ENCODE measurements around the gene TXNL4B. TPM values are rescaled to one million over a fixed set of nuclear protein-coding genes. Genes with fewer than 3 reads are reported as not detected.

The TXNL4B gene
- polyA plus RNA-seq (2013, experiment 1 of 4), result 12.5 TPM
- polyA plus RNA-seq (2013, experiment 2 of 4), result 12.9 TPM
- 8.9 TPM for polyA plus RNA-seq (2013, experiment 3 of 4)
- 10.4 TPM for polyA plus RNA-seq (2013, experiment 4 of 4)

DNA sequence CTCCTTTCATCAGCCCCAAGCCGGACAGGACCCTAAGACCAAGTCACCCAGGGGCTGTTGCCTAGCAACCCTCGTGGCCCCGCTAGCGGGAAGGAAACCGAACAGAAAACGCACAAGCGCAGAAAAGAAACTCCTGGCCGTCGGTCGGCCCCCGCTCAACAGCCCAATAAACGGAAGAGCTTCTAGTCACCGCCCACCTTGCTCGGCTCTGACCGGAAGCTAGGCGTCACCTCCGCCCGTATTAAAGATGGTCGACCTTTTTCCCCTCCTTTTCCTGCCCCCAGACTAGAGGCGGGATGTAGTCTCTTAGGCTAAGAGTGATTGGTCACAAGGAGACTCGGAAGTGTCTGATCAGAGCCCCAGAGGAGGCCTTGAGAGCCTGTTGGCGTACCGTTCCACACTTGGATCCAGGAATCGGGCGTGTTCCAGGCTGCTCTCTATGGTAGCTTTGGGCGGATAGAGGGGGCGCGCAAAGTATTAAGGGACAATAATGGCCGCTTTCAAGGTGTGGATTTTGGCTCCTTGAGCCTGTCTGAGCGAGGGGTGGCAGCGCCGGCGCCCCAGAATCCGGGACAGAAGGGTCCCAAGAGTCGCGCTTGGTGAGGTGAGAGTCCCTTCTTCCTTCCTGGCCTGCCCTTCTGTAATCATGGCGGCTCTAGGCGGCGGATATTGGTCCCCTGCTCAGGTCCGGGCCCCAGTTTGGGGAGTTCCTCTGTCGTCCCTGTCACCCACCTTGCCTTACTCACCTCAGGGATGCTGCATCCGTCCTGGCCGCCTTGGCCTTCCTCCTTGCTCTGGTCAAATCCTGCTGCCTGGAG, at the start of gene TXNL4B, which contains the start of gene DHX38:
TXNL4B (minus strand) TSS at position 173 of the 818 bp plus-strand sequence. CDS start 2,871 bp downstream, outside the sequence.
DHX38 (plus strand) TSS at position 400 of the 818 bp plus-strand sequence. CDS start 2,311 bp downstream, outside the sequence.
- Histone ChIP-seq H3K4me1 (ENCODE audit: control insufficient read depth, insufficient read depth, low read length) (peaks cover 11% of the 10 kb centered on the region), H3K36me3 (ENCODE audit: control insufficient read depth, insufficient read depth, low read length) (peaks cover 16% of the 10 kb centered on the region), H3K27me3 (ENCODE audit: control insufficient read depth, insufficient read depth, low read length, poor library complexity, severe bottlenecking) (no peaks in the 10 kb centered on the region), H3K27ac (ENCODE audit: insufficient read depth, low read depth, low read length, poor library complexity, severe bottlenecking) (peak within 1 kb of the TSS; percentile 72), H3K4me3 (ENCODE audit: insufficient read depth, low read depth, low read length) (peak within 1 kb of the TSS; percentile 98), H3K9me3 (ENCODE audit: control insufficient read depth, low read length) (no peaks in the 10 kb centered on the region)
- 0% methylated on average over 43 of the region's 43 CpGs for WGBS, 2 experiments

DNA sequence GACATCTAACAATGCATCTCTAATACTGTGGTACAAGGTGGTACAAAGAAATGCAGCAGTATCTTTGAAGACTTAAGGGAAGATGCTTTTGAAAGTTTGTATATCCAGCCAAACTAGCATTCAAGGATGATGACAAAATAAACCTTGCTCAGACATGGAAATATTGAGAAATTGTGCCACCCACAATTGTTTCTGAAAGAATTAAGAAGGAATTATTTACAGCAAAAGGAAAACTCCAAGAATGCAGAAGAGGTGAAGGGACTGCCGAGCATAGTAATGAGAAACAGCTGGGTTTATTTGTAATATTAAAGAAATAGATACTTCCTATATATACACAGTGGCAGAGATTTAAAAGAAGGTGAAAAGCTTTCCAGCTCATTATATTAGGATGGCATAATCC, 49.1 kb upstream of the TXNL4B start:
- no CpG with 5 or more reads among the region's 1 CpG for WGBS, 2 experiments

DNA sequence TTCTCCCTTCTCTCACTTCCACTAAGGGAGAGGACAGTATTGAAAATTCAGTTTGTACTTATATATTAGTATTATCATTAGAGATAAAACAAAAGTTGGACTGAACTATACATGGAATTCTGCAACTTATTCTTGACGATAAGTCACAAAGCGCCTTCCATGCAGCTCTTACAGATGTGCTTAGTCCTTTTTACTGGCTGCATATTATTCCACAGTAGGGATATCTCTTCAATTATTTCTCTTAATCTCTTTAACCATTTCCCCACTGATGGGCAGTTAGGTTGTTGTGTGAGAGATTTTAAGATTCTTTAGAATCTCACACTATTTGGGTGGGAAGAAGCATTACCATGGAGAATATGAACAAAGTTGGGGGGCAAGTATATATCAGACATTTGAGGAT, 46.5 kb upstream of the TXNL4B start:
- Histone ChIP-seq H3K27me3 (ENCODE audit: control insufficient read depth, insufficient read depth, low read length, poor library complexity, severe bottlenecking) (no peaks in the 10 kb centered on the region), H3K36me3 (ENCODE audit: control insufficient read depth, insufficient read depth, low read length) (no peaks in the 10 kb centered on the region), H3K27ac (ENCODE audit: insufficient read depth, low read depth, low read length, poor library complexity, severe bottlenecking) (no peak overlapping the region), H3K4me1 (ENCODE audit: control insufficient read depth, insufficient read depth, low read length) (no peaks in the 10 kb centered on the region), H3K9me3 (ENCODE audit: control insufficient read depth, low read length) (no peaks in the 10 kb centered on the region), H3K4me3 (ENCODE audit: insufficient read depth, low read depth, low read length) (no peak overlapping the region)
- WGBS, 2 experiments, result 97 to 100% methylated on average over 2 of the region's 2 CpGs

More for the DNA sequence above, 49.1 kb upstream of the TXNL4B start:
- Histone ChIP-seq H3K27ac (ENCODE audit: insufficient read depth, low read depth, low read length, poor library complexity, severe bottlenecking) (no peak overlapping the region), H3K4me3 (ENCODE audit: insufficient read depth, low read depth, low read length) (no peak overlapping the region), H3K9me3 (ENCODE audit: control insufficient read depth, low read length) (no peaks in the 10 kb centered on the region), H3K36me3 (ENCODE audit: control insufficient read depth, insufficient read depth, low read length) (no peaks in the 10 kb centered on the region), H3K27me3 (ENCODE audit: control insufficient read depth, insufficient read depth, low read length, poor library complexity, severe bottlenecking) (no peaks in the 10 kb centered on the region), H3K4me1 (ENCODE audit: control insufficient read depth, insufficient read depth, low read length) (no peaks in the 10 kb centered on the region)

DNA sequence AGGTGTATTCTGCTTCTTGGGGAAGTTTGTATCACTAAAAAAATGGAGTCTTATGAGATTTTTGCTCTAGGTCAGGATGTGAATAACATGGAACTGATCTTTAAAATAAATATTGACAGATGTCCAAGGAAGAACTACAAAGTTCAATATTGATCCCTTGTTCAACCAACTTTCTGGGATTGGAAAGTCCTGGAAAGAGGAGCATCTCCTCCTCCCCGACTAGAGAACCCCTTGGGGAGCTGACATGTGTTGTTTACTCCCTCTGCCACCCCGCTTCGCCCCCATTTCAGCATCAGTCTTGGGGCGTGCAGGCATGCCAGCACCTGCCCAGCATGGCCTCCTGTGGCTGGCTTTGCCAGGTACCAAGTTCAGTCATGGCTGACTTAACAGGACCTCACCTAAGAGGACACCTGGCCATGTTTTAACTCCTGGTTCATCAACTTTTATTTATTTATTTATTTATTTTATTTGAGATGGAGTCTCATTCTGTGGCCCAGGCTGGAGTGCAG, 44.7 kb upstream of the TXNL4B start:
- no peak overlapping the region for H3K4me3 ChIP-seq (ENCODE audit: insufficient read depth, low read depth, low read length)
- H3K27me3 ChIP-seq (ENCODE audit: control insufficient read depth, insufficient read depth, low read length, poor library complexity, severe bottlenecking), result no peaks in the 10 kb centered on the region
- no peaks in the 10 kb centered on the region for H3K9me3 ChIP-seq (ENCODE audit: control insufficient read depth, low read length)
- H3K27ac ChIP-seq (ENCODE audit: insufficient read depth, low read depth, low read length, poor library complexity, severe bottlenecking), result no peak overlapping the region
- whole genome bisulfite sequencing, 2 experiments, result 94% methylated on average over 4 of the region's 4 CpGs
- H3K4me1 ChIP-seq (ENCODE audit: control insufficient read depth, insufficient read depth, low read length), result no peaks in the 10 kb centered on the region
- H3K36me3 ChIP-seq (ENCODE audit: control insufficient read depth, insufficient read depth, low read length), result no peaks in the 10 kb centered on the region

DNA sequence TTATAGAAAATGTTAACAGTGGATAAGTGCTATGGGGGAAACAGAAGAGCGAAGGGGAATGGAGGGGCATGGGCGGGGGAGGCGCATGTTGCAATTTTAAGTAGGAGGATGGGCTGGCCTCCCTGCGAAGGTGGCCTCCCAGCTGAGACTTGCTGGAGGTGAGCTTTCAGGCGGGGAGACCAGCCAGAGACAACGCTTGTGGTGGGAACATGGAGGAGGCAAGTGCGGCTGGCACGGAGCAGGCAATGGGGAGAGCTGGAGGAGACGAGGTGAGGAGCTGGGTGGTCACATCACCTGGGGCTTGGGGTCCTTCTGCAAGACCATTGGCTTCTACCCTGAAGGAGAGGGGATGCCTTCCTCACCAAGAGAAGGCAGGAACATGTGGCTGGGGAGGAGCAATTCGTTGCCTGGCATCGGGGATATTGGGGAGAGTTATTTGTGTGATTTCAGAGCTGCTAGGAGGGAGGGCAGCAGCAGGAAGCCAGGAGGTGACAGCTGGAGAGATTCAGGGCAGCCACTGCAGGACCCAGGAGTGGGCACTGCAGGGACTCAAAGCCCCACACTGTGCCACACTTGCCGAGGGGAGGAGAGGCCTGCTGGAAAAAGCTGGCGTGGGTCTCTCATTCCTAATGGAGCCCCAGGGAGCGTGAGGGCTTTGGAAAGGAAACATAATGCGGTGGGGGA, 44.1 kb upstream of the TXNL4B start:
- H3K4me3 ChIP-seq (ENCODE audit: insufficient read depth, low read depth, low read length), result no peak overlapping the region
- WGBS, 2 experiments, result 89 to 91% methylated on average over 15 of the region's 15 CpGs

DNA sequence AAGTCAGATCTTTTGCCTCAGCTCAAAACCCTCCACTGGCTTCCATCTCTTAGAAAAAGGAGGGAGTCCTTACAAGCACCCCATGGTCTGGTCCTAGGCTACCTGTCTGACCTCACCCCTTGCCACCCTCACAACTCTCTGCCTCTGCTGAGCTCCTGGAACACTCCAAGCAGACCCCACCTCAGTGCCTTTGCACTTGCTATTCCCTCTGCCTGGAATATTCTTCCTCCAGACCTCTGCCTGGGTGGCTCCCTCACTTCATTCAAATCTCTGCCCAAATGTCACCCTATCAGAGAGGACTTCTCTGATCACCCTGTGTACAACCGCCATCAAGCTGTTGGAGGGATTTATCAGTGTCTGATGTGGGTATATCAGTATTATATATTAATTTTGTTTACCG, 41.1 kb upstream of the TXNL4B start:
- Histone ChIP-seq H3K4me1 (ENCODE audit: control insufficient read depth, insufficient read depth, low read length) (no peaks in the 10 kb centered on the region), H3K27me3 (ENCODE audit: control insufficient read depth, insufficient read depth, low read length, poor library complexity, severe bottlenecking) (no peaks in the 10 kb centered on the region), H3K36me3 (ENCODE audit: control insufficient read depth, insufficient read depth, low read length) (no peaks in the 10 kb centered on the region), H3K27ac (ENCODE audit: insufficient read depth, low read depth, low read length, poor library complexity, severe bottlenecking) (no peak overlapping the region), H3K9me3 (ENCODE audit: control insufficient read depth, low read length) (no peaks in the 10 kb centered on the region), H3K4me3 (ENCODE audit: insufficient read depth, low read depth, low read length) (no peak overlapping the region)
- 88 to 100% methylated on average over 1 to 2 of the region's 2 CpGs for WGBS, 2 experiments

More for the DNA sequence above, 44.1 kb upstream of the TXNL4B start:
- no peaks in the 10 kb centered on the region for H3K9me3 ChIP-seq (ENCODE audit: control insufficient read depth, low read length)
- H3K27me3 ChIP-seq (ENCODE audit: control insufficient read depth, insufficient read depth, low read length, poor library complexity, severe bottlenecking), result no peaks in the 10 kb centered on the region
- H3K4me1 ChIP-seq (ENCODE audit: control insufficient read depth, insufficient read depth, low read length), result no peaks in the 10 kb centered on the region
- no peaks in the 10 kb centered on the region for H3K36me3 ChIP-seq (ENCODE audit: control insufficient read depth, insufficient read depth, low read length)
- H3K27ac ChIP-seq (ENCODE audit: insufficient read depth, low read depth, low read length, poor library complexity, severe bottlenecking), result no peak overlapping the region

DNA sequence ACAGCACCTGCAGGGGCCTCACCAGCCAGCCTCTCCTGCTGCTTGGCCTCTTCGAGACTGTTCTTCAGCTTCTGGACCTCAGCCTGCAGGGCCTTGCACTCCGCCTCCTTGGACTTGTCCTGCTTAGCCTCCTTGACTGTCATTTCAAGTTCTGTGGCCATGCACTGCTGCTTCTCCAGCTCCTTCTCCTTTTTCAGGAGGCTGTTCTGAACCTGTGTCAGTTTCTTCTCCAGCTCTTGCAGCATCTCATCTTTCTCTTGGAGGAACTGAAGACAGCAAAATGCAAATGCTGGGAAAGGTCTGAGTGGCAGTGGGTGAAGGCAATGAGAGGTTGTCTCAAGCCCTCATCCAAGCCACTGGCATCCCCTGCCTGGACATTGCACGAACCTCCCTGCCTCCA, 39.3 kb upstream of the TXNL4B start:
- no peak overlapping the region for H3K27ac ChIP-seq (ENCODE audit: insufficient read depth, low read depth, low read length, poor library complexity, severe bottlenecking)
- no peaks in the 10 kb centered on the region for H3K9me3 ChIP-seq (ENCODE audit: control insufficient read depth, low read length)
- 91 to 96% methylated on average over 3 of the region's 3 CpGs for WGBS, 2 experiments
- H3K4me3 ChIP-seq (ENCODE audit: insufficient read depth, low read depth, low read length), result no peak overlapping the region
- H3K4me1 ChIP-seq (ENCODE audit: control insufficient read depth, insufficient read depth, low read length), result peaks cover 5% of the 10 kb centered on the region
- H3K27me3 ChIP-seq (ENCODE audit: control insufficient read depth, insufficient read depth, low read length, poor library complexity, severe bottlenecking), result no peaks in the 10 kb centered on the region
- no peaks in the 10 kb centered on the region for H3K36me3 ChIP-seq (ENCODE audit: control insufficient read depth, insufficient read depth, low read length)

- no peaks in the 10 kb centered on the region for H3K36me3 ChIP-seq (ENCODE audit: control insufficient read depth, insufficient read depth, low read length)
- no peaks in the 10 kb centered on the region for H3K27me3 ChIP-seq (ENCODE audit: control insufficient read depth, insufficient read depth, low read length, poor library complexity, severe bottlenecking)
- H3K9me3 ChIP-seq (ENCODE audit: control insufficient read depth, low read length), result no peaks in the 10 kb centered on the region
- peaks cover 5% of the 10 kb centered on the region for H3K4me1 ChIP-seq (ENCODE audit: control insufficient read depth, insufficient read depth, low read length)
- H3K27ac ChIP-seq (ENCODE audit: insufficient read depth, low read depth, low read length, poor library complexity, severe bottlenecking), result no peak overlapping the region
- 75 to 78% methylated on average over 6 of the region's 6 CpGs for WGBS, 2 experiments
- H3K4me3 ChIP-seq (ENCODE audit: insufficient read depth, low read depth, low read length), result no peak overlapping the region
Observed at GRCh38 chr16:72131036-72131435, 37.6 kb upstream of the TXNL4B start.

DNA sequence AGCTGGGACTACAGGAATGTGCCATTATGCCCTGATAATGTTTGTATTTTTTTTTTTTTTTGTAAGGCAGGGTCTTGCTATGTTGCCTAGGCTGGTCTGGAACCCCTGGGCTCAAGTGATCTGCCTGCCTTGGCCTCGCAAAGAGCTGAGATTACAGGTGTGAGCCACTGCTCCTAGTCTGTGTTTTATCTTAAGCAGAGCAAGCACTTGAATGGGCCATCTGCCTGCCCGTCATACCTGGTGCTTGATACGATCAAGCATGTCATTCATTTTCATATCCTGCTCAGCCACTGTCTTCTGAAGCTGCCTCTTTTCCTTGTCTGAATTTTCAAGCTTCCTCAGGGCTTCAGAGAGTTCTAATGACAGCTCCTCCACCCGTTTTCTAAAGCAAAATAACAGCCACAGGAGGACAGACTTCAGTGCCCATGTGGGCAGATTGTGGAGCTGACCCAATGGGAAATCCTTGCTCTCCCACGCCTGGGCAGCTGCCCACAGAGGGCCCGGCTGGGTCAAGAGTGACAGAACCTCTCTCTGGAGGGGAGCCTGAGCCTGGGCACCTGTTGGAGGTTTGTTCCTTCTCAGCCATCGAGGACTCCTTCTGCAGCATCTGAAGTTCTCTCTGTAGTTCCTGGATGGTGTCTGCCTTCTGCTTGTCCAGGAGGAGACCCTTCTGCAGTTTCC, 36.7 kb upstream of the TXNL4B start:
- Histone ChIP-seq H3K9me3 (ENCODE audit: control insufficient read depth, low read length) (no peaks in the 10 kb centered on the region), H3K36me3 (ENCODE audit: control insufficient read depth, insufficient read depth, low read length) (no peaks in the 10 kb centered on the region), H3K27me3 (ENCODE audit: control insufficient read depth, insufficient read depth, low read length, poor library complexity, severe bottlenecking) (no peaks in the 10 kb centered on the region), H3K4me3 (ENCODE audit: insufficient read depth, low read depth, low read length) (no peak overlapping the region), H3K4me1 (ENCODE audit: control insufficient read depth, insufficient read depth, low read length) (peaks cover 5% of the 10 kb centered on the region), H3K27ac (ENCODE audit: insufficient read depth, low read depth, low read length, poor library complexity, severe bottlenecking) (no peak overlapping the region)
- WGBS, 2 experiments, result 89 to 90% methylated on average over 7 of the region's 7 CpGs

All from ectodermal cell (in vitro differentiated cells).